Myocyte (in vitro differentiated cells): ENCODE measurements around the gene SPDYA. TPM values are rescaled to one million over a fixed set of nuclear protein-coding genes. Genes with fewer than 3 reads are reported as not detected.

Source experiments
- total RNA-seq: library from RNA; depleted of rRNA; stranded (reverse); fragments of >200 nt; gene quantifications from 2 replicates; pipeline ENCODE4 v1.2.3, GENCODE V29; 2014

SPDYA gene
- total RNA-seq, 1 donor from 2014 or later: 1.3 TPM

Other genes with a start within 250 kb of the SPDYA start
- gene PPP1CB, start 59.0 kb upstream of the SPDYA start, total RNA-seq: 212 and 270 TPM in 2 replicates
- gene TRMT61B, start 59.5 kb downstream of the SPDYA start, total RNA-seq: 13.1 and 16.2 TPM in 2 replicates
- 45.1 and 53.1 TPM in 2 replicates for gene WDR43, start 83.8 kb downstream of the SPDYA start, total RNA-seq
- 1.0 and 1.7 TPM in 2 replicates for gene TOGARAM2, start 170.5 kb downstream of the SPDYA start, total RNA-seq